Measurements from ENCODE around the gene DNAJA2. TPM values are rescaled to one million over a fixed set of nuclear protein-coding genes. Genes with fewer than 3 reads are reported as not detected.

DNAJA2 gene
- total and polyA plus RNA-seq, 2 of the 8 experiments (the other 6 are each of a cell fraction or from before 2014, with no cell fraction given): 9.4 to 93.8 TPM

- CTCF ChIA-PET (ENCODE audit: partially characterized antibody): interaction anchor here (0.7 to 1.4 kb wide), 4 partner anchors 32 to 124 kb away, joined by 3 to 5 read pairs (median 3); no protein-coding TSS in a partner anchor
- no peaks in the 10 kb centered on the region for H3K79me1 ChIP-seq (ENCODE audit: low read depth, low read length)
- H2BK20ac ChIP-seq (ENCODE audit: low read length): no peak overlapping the region
- no peak overlapping the region; a peak in 1 of 7 replicates for H3K9ac ChIP-seq (replicated peaks in 1 of 4; ENCODE audit: extremely low read depth in 1 of 4, low read depth in 3 of 4, low read length in 3 of 4)
- no peaks in the 10 kb centered on the region for H3K27me3 ChIP-seq (replicated peaks in 1 of 4; ENCODE audit: control insufficient read depth in 3 of 4, extremely low read depth in 1 of 4, insufficient read depth in 3 of 4, low read length in 3 of 4)
- H3K36me3 ChIP-seq (ENCODE audit: control insufficient read depth in 2 of 4, insufficient read depth in 4 of 4, low read length in 3 of 4): no peaks in the 10 kb centered on the region
- H3K4ac ChIP-seq (replicated peaks; ENCODE audit: insufficient read length, low read depth, low read length): no peak overlapping the region
- H2BK15ac ChIP-seq (ENCODE audit: low read length): no peak overlapping the region
- H4K5ac ChIP-seq (ENCODE audit: insufficient read length, low read depth, low read length): no peak overlapping the region
- H2AK5ac ChIP-seq (ENCODE audit: low read depth, low read length): no peak overlapping the region
- no peak overlapping the region for H2AFZ ChIP-seq (ENCODE audit: low read length)
- H3K79me2 ChIP-seq (ENCODE audit: control insufficient read depth in 1 of 2, insufficient read depth in 2 of 2, low read length in 2 of 2): no peaks in the 10 kb centered on the region
- no peak overlapping the region for H3K56ac ChIP-seq (replicated peaks; ENCODE audit: insufficient read length, low read depth, low read length)
- no peak overlapping the region for H3K27ac ChIP-seq (ENCODE audit: low read depth, low read length)
- no peaks in the 10 kb centered on the region for H3K4me1 ChIP-seq (replicated peaks in 1 of 4; ENCODE audit: control insufficient read depth in 3 of 4, insufficient read depth in 4 of 4, low read length in 3 of 4)
- peaks cover 0 to 4% of the 10 kb centered on the region in 2 experiments; a peak in 1 of 4 replicates for H3K9me3 ChIP-seq (ENCODE audit: insufficient read depth in 2 of 2, low read depth in 1 of 2, low read length in 1 of 2)
- no peak overlapping the region for H3K4me2 ChIP-seq (ENCODE audit: insufficient read depth in 1 of 2, low read depth in 2 of 2, low read length in 2 of 2)
- WGBS, 2 experiments (ENCODE audit: extremely low coverage in 1 of 2, insufficient coverage in 1 of 2, insufficient read length in 1 of 2, insufficient replicate concordance in 2 of 2, low coverage in 1 of 2, low lambda C conversion rate in 2 of 2, missing lambda C conversion rate in 1 of 2): 91% methylated on average over 3 of the region's 3 CpGs; no CpG with 5 or more reads in 1 of the 2 experiments
- H2BK5ac ChIP-seq (ENCODE audit: low read depth, low read length): no peak overlapping the region
- H3K14ac ChIP-seq (ENCODE audit: insufficient read length): no peak overlapping the region
- DNase-seq (ENCODE audit: low read depth in 1 of 2, low spot score in 2 of 2) (no peak), FAIRE-seq (no peak)
- no peak overlapping the region for H3K23ac ChIP-seq (ENCODE audit: insufficient read length)
- H4K91ac ChIP-seq (replicated peaks; ENCODE audit: insufficient read length, low read length): no peak overlapping the region
- H2BK12ac ChIP-seq (ENCODE audit: low read depth, low read length): no peak overlapping the region
- H4K20me1 ChIP-seq (replicated peaks in 1 of 2; ENCODE audit: control insufficient read depth in 1 of 2, insufficient read depth in 2 of 2, low read length in 2 of 2): no peaks in the 10 kb centered on the region
- H2BK120ac ChIP-seq (replicated peaks; ENCODE audit: low read depth, low read length): no peak overlapping the region
- H3K23me2 ChIP-seq (ENCODE audit: low read depth, low read length): no peaks in the 10 kb centered on the region
- H3K4me3 ChIP-seq (ENCODE audit: extremely low read depth in 1 of 4, insufficient read depth in 2 of 4, low read depth in 3 of 4, low read length in 4 of 4): no peak overlapping the region
- POLR2A ChIA-PET (ENCODE audit: partially characterized antibody): interaction anchor here (0.7 to 1.2 kb wide), 4 partner anchors 11 to 55 kb away, joined by 3 to 5 read pairs (median 4); no protein-coding TSS in a partner anchor
- no peak overlapping the region for H4K8ac ChIP-seq (ENCODE audit: extremely low read depth, insufficient read depth, low read length)
- no peak overlapping the region for H3K18ac ChIP-seq (ENCODE audit: extremely low read depth, low read length)
- TF ChIP-seq HDAC2 (IDR thresholded peaks at IDR 0.05; ENCODE audit: borderline replicate concordance in 1 of 2, low read depth in 2 of 2, low read length in 2 of 2) (no peak), YY1 (IDR thresholded peaks at IDR 0.05; ENCODE audit: low read depth, low read length) (no peak), TEAD4 (IDR thresholded peaks at IDR 0.05; ENCODE audit: low read depth, low read length) (no peak), EGR1 (IDR thresholded peaks at IDR 0.05; ENCODE audit: borderline replicate concordance, low read depth, low read length) (no peak), BRCA1 (IDR thresholded peaks at IDR 0.05; ENCODE audit: low read depth, low read length) (no peak), MAFK (IDR thresholded peaks at IDR 0.05; ENCODE audit: low read depth, low read length) (no peak), RFX5 (IDR thresholded peaks at IDR 0.05; ENCODE audit: borderline replicate concordance, low read depth, low read length) (no peak), RBBP5 (IDR thresholded peaks at IDR 0.05; ENCODE audit: borderline replicate concordance, low read depth, low read length) (no peak), TBP (IDR thresholded peaks at IDR 0.05; ENCODE audit: low read depth, low read length) (no peak), SIRT6 (IDR thresholded peaks at IDR 0.05; ENCODE audit: low read length) (no peak), SAP30 (IDR thresholded peaks at IDR 0.05; ENCODE audit: insufficient read depth, insufficient replicate concordance, low read length) (no peak), POLR2AphosphoS5 (IDR thresholded peaks at IDR 0.05; ENCODE audit: low read depth, low read length) (no peak), SUZ12 (IDR thresholded peaks at IDR 0.05; ENCODE audit: low read length) (no peak), CHD2 (IDR thresholded peaks at IDR 0.05; ENCODE audit: low read length) (no peak), CREB1 (IDR thresholded peaks at IDR 0.05) (no peak), CEBPB (IDR thresholded peaks at IDR 0.05; ENCODE audit: low read depth, low read length) (no peak)
Observed at GRCh38 chr16:46986896-46987295, 13.4 kb upstream of the DNAJA2 start.

All from H1 (cell line).